ENCODE results near the gene COG5.

DNA sequence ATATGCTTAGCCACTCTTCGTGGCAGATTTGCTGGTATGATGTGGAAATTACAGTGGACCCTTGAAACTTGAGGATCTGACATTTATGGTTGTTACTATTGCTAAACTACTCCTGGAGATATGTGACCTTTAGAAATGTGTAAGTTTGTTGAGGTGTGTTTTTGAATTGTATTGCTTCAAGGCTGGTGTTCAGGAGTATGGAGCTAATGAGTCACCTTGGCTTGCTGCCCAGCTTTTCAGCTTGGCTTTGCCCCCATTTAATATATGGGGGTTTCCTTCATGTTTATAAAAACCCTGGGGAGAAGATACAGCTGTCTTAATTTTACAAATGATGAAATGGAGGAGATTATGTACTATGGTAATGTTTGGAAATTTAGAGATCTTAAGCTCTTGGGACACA lies 383.3 kb downstream of the COG5 start:
- TF ChIP-seq, protein P1, sequence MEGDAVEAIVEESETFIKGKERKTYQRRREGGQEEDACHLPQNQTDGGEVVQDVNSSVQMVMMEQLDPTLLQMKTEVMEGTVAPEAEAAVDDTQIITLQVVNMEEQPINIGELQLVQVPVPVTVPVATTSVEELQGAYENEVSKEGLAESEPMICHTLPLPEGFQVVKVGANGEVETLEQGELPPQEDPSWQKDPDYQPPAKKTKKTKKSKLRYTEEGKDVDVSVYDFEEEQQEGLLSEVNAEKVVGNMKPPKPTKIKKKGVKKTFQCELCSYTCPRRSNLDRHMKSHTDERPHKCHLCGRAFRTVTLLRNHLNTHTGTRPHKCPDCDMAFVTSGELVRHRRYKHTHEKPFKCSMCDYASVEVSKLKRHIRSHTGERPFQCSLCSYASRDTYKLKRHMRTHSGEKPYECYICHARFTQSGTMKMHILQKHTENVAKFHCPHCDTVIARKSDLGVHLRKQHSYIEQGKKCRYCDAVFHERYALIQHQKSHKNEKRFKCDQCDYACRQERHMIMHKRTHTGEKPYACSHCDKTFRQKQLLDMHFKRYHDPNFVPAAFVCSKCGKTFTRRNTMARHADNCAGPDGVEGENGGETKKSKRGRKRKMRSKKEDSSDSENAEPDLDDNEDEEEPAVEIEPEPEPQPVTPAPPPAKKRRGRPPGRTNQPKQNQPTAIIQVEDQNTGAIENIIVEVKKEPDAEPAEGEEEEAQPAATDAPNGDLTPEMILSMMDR (IDR thresholded peaks at IDR 0.05), result no peak
- no peak for TF ChIP-seq POLR2A (IDR thresholded peaks at IDR 0.05)

Data from right lobe of liver (tissue), 4 donors.